ENCODE data around the gene RALY. TPM values are rescaled to one million over a fixed set of nuclear protein-coding genes. Genes with fewer than 3 reads are reported as not detected.
"Not testable (repeated sequence)": the region's sequence is repeated elsewhere in the genome, so short reads cannot be mapped to it uniquely, and the experiment has no call there.

RALY gene
- polyA plus RNA-seq, 1 donor: 110 TPM

DNA sequence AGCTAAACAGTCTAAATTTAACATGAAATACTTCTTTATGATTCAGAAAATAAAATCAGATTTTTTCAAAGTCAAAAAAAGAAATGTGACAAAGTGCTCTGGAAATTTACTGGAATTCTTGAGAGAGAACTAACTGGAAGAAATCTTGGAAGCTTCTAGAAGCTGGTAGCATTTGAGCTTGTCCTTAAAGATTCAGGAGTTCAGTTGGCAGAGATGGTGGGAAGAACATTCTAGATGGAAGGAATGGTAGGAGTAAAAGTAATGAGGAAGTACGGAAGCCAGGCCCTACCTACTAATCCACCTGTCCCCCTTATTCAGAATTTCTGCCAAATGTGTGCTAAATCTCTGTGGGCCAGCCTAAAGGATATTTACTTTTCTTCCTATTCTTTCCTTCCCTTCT lies 21.2 kb downstream of the RALY start:
- no peaks in the 10 kb centered on the region for H3K9me3 ChIP-seq (ENCODE audit: control insufficient read depth, low read depth, low read length)
- H3K27me3 ChIP-seq (ENCODE audit: control insufficient read depth, insufficient read depth, low read length): no peaks in the 10 kb centered on the region
- peaks cover 2% of the 10 kb centered on the region for H3K36me3 ChIP-seq (ENCODE audit: control insufficient read depth, insufficient read depth, low read length)
- no peak overlapping the region for H3K4me3 ChIP-seq (ENCODE audit: low read length)
- no peaks in the 10 kb centered on the region for H3K4me1 ChIP-seq (ENCODE audit: control insufficient read depth, insufficient read depth, low read length)
- no CpG with 5 or more reads among the region's 1 CpG for WGBS (ENCODE audit: insufficient coverage, low lambda C conversion rate)
- no peak overlapping the region for H3K27ac ChIP-seq (ENCODE audit: low read length)
- no peak for DNase-seq

DNA sequence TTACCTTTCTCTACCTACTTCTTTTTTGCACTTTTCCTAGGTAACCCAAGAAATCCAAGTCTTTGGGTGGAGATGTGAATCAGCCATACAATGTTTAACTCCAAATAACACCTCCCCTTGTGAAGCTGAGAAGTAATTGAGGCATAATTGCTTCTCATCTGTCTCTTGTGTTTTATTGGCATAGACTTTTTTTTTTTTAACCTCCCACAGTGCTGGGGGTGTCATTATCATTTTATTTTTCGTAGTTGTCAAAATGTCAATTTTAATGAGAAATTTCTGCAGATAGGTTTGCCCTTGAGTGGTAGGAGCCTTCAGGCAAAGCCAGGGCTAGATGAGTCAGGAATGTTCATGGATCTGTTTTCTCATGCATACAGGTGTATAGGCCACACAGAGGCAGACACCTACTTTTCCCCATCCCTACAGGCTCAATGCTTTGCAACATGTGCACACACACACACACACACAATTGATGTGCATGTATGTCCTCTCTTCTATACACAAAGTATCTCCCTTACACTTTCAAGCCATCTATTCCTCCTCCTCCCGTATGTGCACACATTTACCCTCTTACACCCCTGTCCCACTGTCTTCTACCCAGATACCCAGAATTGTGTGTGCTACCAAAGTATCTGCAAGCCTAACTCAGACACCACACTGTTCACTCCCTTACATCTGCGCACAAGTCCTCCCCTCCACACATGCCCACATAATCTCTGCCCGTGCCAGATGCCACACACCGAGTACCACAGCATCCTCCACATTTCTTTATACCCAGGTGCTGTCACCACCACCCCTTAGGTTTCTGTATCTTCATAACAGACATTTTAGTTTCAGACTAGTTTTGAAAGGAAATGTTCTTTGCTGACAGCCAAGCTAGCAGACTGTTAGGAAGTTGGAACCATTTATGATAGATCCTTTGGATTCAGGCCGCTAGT lies 22.0 kb downstream of the RALY start:
- H3K27ac ChIP-seq (ENCODE audit: low read length): no peak overlapping the region
- H3K4me1 ChIP-seq (ENCODE audit: control insufficient read depth, insufficient read depth, low read length): no peaks in the 10 kb centered on the region
- H3K4me3 ChIP-seq (ENCODE audit: low read length): no peak overlapping the region
- no peaks in the 10 kb centered on the region for H3K27me3 ChIP-seq (ENCODE audit: control insufficient read depth, insufficient read depth, low read length)
- DNase-seq: no peak
- 100% methylated on average over 1 of the region's 6 CpGs for WGBS (ENCODE audit: insufficient coverage, low lambda C conversion rate)
- H3K36me3 ChIP-seq (ENCODE audit: control insufficient read depth, insufficient read depth, low read length): peaks cover 2% of the 10 kb centered on the region
- no peaks in the 10 kb centered on the region for H3K9me3 ChIP-seq (ENCODE audit: control insufficient read depth, low read depth, low read length)

DNA sequence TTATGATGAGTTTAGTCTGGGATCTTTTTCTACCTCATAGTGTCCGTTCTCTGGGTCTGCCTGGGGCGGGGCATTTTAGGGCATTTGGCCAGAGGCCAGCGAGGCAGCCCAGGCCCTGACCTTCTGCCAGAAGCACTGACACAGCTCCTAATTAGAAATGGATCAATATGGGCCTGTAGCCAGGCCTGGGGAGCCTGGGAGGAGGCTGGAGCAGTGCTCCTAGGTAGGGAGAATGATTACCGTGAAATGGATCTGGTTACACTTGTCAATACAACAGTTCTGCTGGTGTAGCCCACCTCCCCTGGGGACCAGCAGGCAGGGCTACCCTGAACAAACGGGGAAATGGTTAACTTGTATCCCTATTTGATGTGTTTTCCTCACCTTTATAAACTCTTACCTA lies 23.0 kb downstream of the RALY start:
- Histone ChIP-seq H3K27ac (ENCODE audit: low read length) (no peak overlapping the region), H3K4me3 (ENCODE audit: low read length) (no peak overlapping the region), H3K36me3 (ENCODE audit: control insufficient read depth, insufficient read depth, low read length) (peaks cover 2% of the 10 kb centered on the region), H3K4me1 (ENCODE audit: control insufficient read depth, insufficient read depth, low read length) (no peaks in the 10 kb centered on the region), H3K27me3 (ENCODE audit: control insufficient read depth, insufficient read depth, low read length) (no peaks in the 10 kb centered on the region), H3K9me3 (ENCODE audit: control insufficient read depth, low read depth, low read length) (no peaks in the 10 kb centered on the region)
- DNase-seq: no peak
- no CpG with 5 or more reads among the region's 5 CpGs for WGBS (ENCODE audit: insufficient coverage, low lambda C conversion rate)

DNA sequence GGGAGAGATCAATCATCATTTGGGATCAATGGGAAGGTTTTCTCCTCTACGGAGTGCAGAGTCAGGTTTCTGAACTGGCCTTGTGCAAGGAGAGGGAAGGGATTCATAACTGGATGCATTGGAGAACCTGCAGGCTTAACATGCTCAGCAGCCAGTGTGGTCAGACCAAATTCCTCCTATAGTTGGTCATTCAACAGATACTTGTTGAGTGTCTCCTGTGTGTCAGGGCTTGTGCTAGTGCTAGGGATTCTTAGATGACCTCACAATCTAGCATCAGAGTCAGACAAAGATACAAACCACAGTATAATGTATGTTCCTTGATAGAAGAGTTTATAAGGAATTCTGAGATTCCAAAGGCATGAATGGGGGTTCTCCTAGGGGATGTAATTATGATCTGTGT lies 23.9 kb downstream of the RALY start:
- H3K4me3 ChIP-seq (ENCODE audit: low read length): no peak overlapping the region
- H3K27me3 ChIP-seq (ENCODE audit: control insufficient read depth, insufficient read depth, low read length): no peaks in the 10 kb centered on the region
- peaks cover 2% of the 10 kb centered on the region for H3K36me3 ChIP-seq (ENCODE audit: control insufficient read depth, insufficient read depth, low read length)
- H3K9me3 ChIP-seq (ENCODE audit: control insufficient read depth, low read depth, low read length): no peaks in the 10 kb centered on the region
- H3K27ac ChIP-seq (ENCODE audit: low read length): no peak overlapping the region
- no peak for DNase-seq
- no CpG with 5 or more reads among the region's 1 CpG for WGBS (ENCODE audit: insufficient coverage, low lambda C conversion rate)
- no peaks in the 10 kb centered on the region for H3K4me1 ChIP-seq (ENCODE audit: control insufficient read depth, insufficient read depth, low read length)

DNA sequence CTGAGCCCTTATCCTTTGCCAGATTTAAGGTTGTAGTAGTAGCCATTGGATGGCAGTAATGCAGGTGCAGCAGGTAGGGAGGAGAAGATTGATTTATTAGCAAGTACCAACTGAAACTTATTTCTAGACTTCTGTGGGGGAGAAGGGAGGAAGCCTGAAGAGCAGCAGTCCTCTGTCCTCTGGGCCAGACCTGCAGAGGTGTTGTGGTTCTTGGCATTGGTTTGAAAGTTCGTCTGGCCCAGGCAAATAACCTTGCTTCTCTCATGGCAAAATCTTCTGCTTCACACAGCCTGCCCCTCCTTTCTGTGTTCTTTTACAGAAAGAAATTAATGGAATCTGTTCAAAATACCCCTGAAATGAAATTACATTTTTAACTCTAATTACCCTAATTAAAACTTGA lies 24.5 kb downstream of the RALY start:
- no peaks in the 10 kb centered on the region for H3K4me1 ChIP-seq (ENCODE audit: control insufficient read depth, insufficient read depth, low read length)
- WGBS (ENCODE audit: insufficient coverage, low lambda C conversion rate): no CpG with 5 or more reads among the region's 1 CpG

DNA sequence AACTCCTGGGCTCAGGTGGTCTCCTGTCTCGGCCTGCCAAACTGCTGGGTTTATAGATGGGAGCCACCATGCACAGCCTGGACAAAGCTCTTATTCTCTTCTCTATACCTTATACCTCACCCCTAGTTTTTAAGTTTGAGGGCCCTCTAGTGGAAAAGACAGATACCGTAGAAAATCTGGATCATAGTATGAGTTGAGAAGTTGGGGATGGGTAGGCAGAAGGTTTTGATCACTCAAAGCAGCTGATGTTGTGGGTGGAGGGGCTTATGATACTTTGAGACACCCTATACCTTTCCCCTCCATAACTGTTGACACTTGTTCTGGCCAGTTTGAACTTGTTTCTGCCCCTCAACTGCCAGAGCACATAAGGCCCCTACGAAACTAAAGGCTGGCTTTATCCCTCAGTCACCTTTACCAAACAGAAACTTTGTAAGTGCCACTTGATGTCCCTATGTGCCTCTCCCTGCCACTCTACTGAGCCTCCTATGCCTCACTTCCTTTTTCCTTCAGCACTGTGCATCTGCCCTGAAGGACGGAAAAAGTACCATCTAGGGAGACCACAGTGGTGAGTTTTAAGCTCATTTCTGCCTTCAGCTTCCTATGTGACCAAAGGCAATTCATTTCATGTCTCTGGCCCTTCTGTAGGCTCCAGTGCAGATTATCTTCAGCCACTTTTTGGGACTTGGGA lies 28.6 kb downstream of the RALY start:
- H3K4me3 ChIP-seq (ENCODE audit: low read length): no peak overlapping the region
- peaks cover 2% of the 10 kb centered on the region for H3K36me3 ChIP-seq (ENCODE audit: control insufficient read depth, insufficient read depth, low read length)
- no peak overlapping the region for H3K27ac ChIP-seq (ENCODE audit: low read length)
- H3K4me1 ChIP-seq (ENCODE audit: control insufficient read depth, insufficient read depth, low read length): peaks cover 18% of the 10 kb centered on the region
- no peak for DNase-seq
- 20% methylated on average over 1 of the region's 4 CpGs for WGBS (ENCODE audit: insufficient coverage, low lambda C conversion rate)
- H3K9me3 ChIP-seq (ENCODE audit: control insufficient read depth, low read depth, low read length): no peaks in the 10 kb centered on the region
- no peaks in the 10 kb centered on the region for H3K27me3 ChIP-seq (ENCODE audit: control insufficient read depth, insufficient read depth, low read length)

More for the DNA sequence above, 24.5 kb downstream of the RALY start:
- H3K27me3 ChIP-seq (ENCODE audit: control insufficient read depth, insufficient read depth, low read length): no peaks in the 10 kb centered on the region
- H3K4me3 ChIP-seq (ENCODE audit: low read length): no peak overlapping the region
- peaks cover 2% of the 10 kb centered on the region for H3K36me3 ChIP-seq (ENCODE audit: control insufficient read depth, insufficient read depth, low read length)
- no peaks in the 10 kb centered on the region for H3K9me3 ChIP-seq (ENCODE audit: control insufficient read depth, low read depth, low read length)
- no peak overlapping the region for H3K27ac ChIP-seq (ENCODE audit: low read length)
- no peak for DNase-seq

DNA sequence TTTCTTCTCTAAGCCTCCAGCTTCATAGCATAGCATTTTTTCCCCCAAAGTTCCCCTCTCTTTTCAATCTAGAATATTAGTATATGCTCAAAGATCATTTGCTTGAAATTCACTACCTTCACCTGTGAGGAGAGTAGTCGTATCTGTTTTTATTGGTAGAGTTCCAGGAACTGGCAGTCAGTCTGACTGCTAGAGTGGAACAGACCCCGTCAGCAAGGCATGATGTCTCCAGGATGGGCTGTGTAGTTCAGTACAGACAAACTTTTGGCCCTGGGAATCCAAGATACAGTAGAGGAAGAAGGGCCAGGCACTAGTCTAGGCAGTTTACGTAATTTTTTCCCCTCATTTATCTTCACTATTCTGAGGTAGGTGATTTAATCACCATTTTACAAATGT lies 29.1 kb downstream of the RALY start:
- Histone ChIP-seq H3K27ac (ENCODE audit: low read length) (no peak overlapping the region), H3K36me3 (ENCODE audit: control insufficient read depth, insufficient read depth, low read length) (peaks cover 2% of the 10 kb centered on the region), H3K9me3 (ENCODE audit: control insufficient read depth, low read depth, low read length) (no peaks in the 10 kb centered on the region), H3K4me1 (ENCODE audit: control insufficient read depth, insufficient read depth, low read length) (peaks cover 18% of the 10 kb centered on the region), H3K27me3 (ENCODE audit: control insufficient read depth, insufficient read depth, low read length) (no peaks in the 10 kb centered on the region), H3K4me3 (ENCODE audit: low read length) (no peak overlapping the region)
- WGBS (ENCODE audit: insufficient coverage, low lambda C conversion rate): no CpG with 5 or more reads among the region's 3 CpGs
- DNase-seq: no peak

DNA sequence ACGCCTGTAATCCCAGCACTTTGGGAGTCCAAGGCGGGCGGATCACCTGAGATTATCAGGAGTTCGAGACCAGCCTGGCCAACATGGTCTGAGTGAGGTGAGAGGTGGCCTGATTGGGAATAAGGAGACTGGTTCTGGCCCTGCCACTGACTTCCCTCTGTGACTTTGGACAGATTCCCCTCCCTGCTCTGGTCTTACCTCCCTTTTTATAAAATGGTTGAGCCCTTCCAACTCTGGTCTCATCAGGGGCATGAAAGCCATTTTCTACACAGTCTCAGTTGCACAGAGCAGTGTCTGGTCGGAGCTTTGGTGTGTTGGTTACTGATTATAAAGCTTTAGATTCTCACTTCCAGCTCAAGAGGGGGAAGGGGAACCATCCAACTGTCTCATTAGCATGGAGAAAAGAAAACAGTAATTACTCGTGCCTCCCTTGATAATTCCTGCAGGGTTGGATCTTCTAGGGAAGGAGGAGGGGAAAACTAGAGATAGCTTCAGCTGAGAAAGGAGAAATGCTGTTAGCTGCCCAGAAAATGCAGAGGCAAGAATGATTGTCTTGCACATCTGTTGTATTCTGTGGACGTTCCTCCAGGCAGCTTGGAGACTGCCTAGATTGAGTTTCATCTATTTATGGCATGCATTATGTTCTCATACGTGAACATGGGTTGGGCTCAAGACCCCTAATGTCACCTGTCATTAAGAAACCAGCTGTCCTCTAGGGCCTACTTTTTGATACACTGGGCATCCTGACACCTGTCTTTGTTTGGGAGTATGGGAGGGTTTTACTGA lies 30.4 kb downstream of the RALY start:
- peaks cover 18% of the 10 kb centered on the region for H3K4me1 ChIP-seq (ENCODE audit: control insufficient read depth, insufficient read depth, low read length)
- no peak for DNase-seq
- H3K4me3 ChIP-seq (ENCODE audit: low read length): no peak overlapping the region
- no peak overlapping the region for H3K27ac ChIP-seq (ENCODE audit: low read length)
- H3K36me3 ChIP-seq (ENCODE audit: control insufficient read depth, insufficient read depth, low read length): no peaks in the 10 kb centered on the region
- no peaks in the 10 kb centered on the region for H3K9me3 ChIP-seq (ENCODE audit: control insufficient read depth, low read depth, low read length)
- 43% methylated on average over 1 of the region's 8 CpGs for WGBS (ENCODE audit: insufficient coverage, low lambda C conversion rate)
- H3K27me3 ChIP-seq (ENCODE audit: control insufficient read depth, insufficient read depth, low read length): no peaks in the 10 kb centered on the region

DNA sequence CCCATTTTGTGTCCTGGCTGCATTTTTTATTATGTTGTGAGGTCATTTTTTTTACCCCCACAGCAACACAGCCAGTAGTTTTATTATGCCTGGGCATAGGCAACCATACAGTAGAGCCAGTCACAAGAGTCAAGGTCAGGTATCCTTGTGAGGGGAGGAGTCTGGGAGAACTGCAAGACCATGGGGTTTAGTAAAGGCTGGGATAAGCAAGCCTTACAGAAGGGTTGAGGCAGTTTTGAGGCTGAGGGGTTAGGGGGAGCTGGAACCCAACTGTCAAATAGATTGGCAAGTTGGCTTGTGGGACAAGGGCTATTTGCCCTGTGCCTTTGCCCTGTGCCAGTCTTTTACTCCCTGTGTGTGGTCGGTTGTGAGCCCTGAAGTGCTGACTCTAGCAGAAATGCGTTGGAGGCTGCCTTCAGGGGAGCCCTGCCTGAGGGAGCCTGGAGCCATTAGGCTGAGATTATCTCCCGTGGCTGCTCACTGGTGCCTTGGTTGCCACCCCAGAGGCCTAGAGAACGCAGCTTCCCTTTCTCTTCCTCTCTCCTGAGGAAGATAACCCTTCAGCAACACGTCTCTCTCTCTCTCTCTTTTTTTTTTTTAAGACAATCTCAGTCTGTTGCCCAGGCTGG lies 31.1 kb downstream of the RALY start:
- DNase-seq: peak in 1 of 2 donors; percentile 64
- no peak overlapping the region for H3K4me3 ChIP-seq (ENCODE audit: low read length)
- H3K27ac ChIP-seq (ENCODE audit: low read length): peak overlapping the region; percentile 1
- WGBS (ENCODE audit: insufficient coverage, low lambda C conversion rate): no CpG with 5 or more reads among the region's 5 CpGs
- no peaks in the 10 kb centered on the region for H3K27me3 ChIP-seq (ENCODE audit: control insufficient read depth, insufficient read depth, low read length)
- no peaks in the 10 kb centered on the region for H3K9me3 ChIP-seq (ENCODE audit: control insufficient read depth, low read depth, low read length)
- H3K4me1 ChIP-seq (ENCODE audit: control insufficient read depth, insufficient read depth, low read length): peaks cover 18% of the 10 kb centered on the region
- H3K36me3 ChIP-seq (ENCODE audit: control insufficient read depth, insufficient read depth, low read length): no peaks in the 10 kb centered on the region

DNA sequence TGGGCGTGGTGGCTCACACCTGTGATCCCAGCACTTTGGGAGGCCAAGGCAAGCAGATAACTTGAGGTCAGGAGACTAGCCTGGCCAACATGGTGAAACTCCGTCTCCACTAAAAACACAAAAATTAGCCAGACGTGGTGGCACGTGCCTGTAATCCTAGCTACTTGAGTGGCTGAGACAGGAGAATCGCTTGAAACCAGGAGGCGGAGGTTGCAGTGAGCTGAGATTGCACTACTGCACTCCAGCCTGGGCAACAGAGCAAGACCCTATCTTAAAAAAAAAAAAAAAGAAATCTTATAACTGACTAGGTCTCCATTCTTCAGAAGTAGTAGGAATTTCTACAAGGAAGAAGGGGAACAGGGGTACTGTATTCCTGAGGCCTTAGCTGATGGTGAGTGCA lies 34.3 kb downstream of the RALY start:
- not testable (repeated sequence) for H3K4me3 ChIP-seq (ENCODE audit: low read length); H3K27me3 ChIP-seq (ENCODE audit: control insufficient read depth, insufficient read depth, low read length); H3K27ac ChIP-seq (ENCODE audit: low read length); DNase-seq; H3K9me3 ChIP-seq (ENCODE audit: control insufficient read depth, low read depth, low read length)
- Histone ChIP-seq H3K36me3 (ENCODE audit: control insufficient read depth, insufficient read depth, low read length) (peaks cover 12% of the 10 kb centered on the region), H3K4me1 (ENCODE audit: control insufficient read depth, insufficient read depth, low read length) (peaks cover 18% of the 10 kb centered on the region)
- WGBS (ENCODE audit: insufficient coverage, low lambda C conversion rate): 100% methylated on average over 1 of the region's 6 CpGs

Data from large intestine (tissue), 3 donors.